ENCODE measurements around the gene PTPRN.
"Not testable (repeated sequence)": the region's sequence is repeated elsewhere in the genome, so short reads cannot be mapped to it uniquely, and the experiment has no call there.

The PTPRN gene

DNA sequence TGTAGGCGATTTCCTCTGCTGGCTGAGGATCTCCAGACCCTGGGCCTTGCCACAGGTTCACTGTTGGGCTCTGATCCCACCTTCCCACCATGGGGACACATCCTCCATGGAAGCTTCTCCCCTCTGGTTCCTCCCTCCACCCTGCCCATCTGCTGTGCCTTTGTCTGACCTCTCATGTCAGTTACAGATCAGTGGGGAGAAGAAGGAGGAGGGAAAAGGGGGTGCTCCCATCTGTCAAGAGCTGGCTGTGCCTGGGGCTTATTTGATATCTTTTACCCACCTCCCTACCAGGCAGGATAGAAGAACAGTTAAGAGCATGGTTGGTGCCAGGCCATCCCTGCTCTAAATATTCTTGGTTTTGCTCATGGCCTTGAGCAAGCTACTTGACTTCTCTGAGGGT, 42.3 kb downstream of the PTPRN start:
- DNase-seq, result no peak

- DNase-seq, result no peak
Measured at GRCh38 chr2:219266232-219266631, 43.0 kb downstream of the PTPRN start.

- no peak for DNase-seq
Measured at GRCh38 chr2:219261024-219261855, 48.0 kb downstream of the PTPRN start.

GRCh38 chr2:219258942-219259341, 50.3 kb downstream of the PTPRN start:
- DNase-seq, result not testable (repeated sequence)

GRCh38 chr2:219254590-219255201, 54.5 kb downstream of the PTPRN start:
- no peak for DNase-seq

DNA sequence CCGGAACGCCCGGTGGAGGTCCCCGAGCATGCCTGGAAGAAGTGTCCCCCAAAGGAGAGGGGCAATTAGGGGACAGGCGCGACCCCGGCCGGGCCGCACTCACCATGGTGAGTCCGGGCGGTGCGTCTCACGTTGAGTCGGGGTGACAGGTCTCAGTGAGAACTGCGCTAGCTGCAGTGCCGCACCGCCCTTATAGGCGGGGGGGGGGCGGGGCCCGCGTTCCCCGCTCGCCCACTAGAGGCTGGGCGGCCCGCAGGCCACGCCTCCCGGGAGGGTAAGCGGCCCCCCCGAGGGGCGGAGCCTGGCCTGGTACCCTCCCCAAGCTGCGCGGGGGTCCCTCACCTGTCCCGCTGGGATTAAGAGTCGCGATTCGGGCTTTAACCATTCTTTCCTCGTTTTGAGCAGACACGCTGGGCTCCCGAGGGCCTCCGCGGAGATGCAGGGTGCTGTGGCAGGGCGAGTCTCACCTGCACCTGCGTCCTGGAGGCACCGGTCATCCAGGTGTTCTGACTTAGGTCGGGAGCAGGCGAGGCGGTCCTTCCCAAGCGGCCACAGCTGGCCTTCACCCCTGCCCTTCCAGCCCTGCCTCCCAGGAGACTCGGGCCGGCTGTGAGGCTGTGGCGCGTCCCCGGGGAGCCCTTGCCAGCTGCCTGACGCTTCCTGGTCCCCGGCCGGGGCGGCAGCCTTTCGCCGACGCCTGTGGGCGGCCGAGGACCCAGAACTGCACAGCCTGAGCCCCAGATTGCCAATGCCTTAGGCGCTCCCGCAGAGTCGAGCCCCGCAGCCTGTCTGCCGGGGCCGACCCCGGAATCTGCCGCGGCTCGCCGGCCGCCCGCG, 55.2 kb downstream of the PTPRN start, which contains the start of gene TUBA4A:
TUBA4A (minus strand) TSS at position 166 of the 837 bp plus-strand sequence; CDS start at position 106, 60 bp downstream.
- peak; percentile 65 for DNase-seq

GRCh38 chr2:219252900-219253752, 56.1 kb downstream of the PTPRN start, which contains the start of gene TUBA4B:
TUBA4B (plus strand) TSS chr2:219253243; CDS start chr2:219253408, 165 bp downstream.
- DNase-seq, result peak; percentile 65

- no peak for DNase-seq
Measured at GRCh38 chr2:219252570-219252899, 56.7 kb downstream of the PTPRN start.

GRCh38 chr2:219252084-219252483, 57.1 kb downstream of the PTPRN start:
- DNase-seq, result no peak

DNA sequence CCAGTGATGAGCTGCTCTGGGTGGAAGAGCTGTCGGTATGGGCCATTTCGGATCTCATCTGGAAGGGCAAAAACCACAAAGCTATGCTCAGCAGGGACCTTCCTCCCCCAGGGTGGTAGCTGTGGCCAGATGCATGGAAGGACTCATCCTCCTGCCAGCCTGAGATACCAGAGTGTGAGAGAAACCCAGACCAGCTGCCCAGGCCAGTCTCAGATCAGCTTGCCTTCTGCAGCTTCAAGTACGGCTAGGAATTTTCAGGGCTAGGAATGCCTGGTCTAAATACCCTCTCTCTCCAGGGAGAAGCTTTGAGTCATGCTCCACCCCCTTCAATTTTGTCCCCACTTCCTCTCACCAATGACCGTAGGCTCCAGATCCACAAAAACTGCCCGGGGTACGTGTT, 57.5 kb downstream of the PTPRN start:
- no peak for DNase-seq

DNA sequence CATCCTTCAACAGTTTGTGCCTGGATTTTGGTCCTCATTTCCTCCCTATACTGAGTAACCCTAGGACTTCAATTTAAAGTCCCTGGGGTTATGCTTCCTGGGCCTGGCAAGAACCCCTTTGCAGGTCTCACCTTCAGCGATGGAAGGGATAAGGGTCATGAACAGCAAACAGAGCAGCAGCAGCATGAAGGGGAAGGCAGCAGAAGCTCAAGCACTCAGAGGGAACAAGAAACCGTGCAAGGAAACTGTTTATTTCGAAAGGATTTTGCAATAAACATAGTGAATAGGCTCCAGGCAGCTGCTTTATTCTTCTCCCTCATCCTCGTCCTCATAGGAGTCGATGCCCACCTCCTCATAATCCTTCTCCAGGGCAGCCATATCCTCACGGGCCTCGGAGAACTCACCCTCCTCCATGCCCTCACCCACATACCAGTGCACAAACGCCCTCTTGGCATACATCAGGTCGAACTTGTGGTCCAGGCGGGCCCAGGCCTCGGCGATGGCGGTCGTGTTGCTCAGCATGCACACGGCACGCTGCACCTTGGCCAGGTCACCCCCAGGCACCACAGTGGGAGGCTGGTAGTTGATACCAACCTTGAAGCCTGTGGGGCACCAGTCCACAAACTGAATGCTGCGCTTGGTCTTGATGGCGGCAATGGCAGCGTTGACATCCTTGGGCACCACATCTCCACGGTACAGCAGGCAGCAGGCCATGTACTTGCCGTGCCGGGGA, 59.0 kb downstream of the PTPRN start:
- no peak for DNase-seq

DNA sequence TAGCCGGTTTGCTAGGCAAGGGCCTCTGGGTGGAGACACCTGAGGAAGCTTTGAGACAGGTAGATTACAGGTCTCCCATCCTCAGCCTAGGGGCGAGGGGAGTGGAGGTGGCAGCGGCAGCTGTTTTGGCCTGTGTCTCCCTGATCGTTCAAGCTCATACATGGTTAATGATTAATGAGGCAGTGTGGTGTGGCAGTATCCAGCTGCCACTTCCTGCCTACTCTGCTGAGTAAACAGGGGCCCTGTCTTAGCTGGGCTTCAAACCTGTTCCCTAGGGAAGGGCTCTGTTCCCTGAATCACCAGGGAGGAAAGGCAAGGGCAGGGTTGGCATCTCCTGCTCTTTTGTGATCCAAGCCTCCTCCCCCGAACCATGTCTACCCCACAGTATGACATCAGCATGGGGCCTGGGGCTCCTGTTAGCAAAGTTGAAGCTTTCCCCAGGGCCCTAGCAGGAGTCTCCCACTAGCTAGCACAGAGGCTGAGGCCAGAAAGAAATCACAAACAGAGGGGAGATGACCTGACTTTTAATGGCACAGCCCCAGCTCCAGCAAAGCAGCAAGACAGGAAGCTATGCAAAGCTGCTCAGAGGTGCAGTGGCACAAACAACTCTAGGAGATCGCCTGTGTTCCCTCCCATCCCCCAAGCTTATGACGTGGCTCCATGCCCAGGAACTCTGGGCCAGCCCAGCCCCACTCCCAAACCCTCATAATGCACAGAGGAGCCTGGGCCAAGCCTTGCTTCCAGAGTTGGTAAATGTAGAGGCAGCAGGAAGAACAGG, 59.8 kb downstream of the PTPRN start:
- DNase-seq, result peak; percentile 77

DNA sequence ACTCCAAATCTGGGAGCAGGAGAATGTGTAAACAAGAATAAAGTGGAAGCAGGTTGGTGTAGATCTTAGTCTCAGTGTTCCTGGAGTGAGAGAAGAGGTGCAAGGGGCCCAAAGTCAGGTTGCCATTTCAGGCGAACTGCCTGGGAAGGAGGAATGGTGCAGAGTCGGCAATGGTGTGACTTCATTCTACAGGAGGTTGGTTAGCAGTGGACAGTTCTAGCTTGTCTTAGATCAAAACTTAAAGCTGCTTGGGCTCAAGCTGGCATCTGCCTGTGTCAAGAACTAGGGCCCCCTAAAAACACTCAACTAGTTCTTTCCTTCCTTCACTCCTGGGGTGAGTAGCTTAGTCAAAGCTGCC, 60.4 kb downstream of the PTPRN start:
- no peak for DNase-seq

DNA sequence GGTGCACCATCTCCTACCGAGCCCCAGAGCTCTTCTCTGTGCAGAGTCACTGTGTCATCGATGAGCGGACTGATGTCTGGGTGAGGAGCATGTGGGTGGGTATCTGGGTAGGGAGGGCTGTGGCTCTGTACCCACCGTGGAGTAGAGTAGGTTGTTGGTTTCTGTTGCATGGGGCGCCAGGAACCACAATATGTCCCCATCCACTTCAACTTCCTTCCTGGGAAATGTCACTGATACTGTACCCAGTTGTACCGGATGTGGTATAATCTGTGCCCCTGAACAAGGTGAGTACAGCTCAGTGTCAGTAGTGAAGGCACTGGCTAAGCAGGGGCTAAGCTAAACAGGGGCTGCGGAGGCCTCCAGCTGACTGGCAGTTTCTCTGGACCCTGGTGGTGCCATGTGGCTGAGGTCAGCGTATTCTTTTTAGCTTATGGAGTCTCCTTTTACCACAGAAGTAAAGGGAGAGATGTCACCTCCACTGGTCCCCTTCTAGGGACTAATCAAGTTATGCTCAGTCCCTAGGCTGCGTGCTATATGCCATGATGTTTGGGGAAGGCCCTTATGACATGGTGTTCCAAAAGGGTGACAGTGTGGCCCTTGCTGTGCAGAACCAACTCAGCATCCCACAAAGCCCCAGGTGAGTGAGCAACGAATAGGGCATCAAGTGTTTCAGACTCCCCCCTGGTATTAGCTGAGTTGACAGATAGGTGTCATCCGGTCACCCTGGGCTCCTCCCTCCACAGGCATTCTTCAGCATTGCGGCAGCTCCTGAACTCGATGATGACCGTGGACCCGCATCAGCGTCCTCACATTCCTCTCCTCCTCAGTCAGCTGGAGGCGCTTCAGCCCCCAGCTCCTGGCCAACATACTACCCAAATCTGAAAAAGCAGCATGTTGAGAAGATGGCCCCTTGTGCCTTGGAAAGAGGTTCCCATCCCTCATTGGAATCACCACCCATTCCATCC, 61.2 kb downstream of the PTPRN start:
- DNase-seq, result no peak

- no peak for DNase-seq
Measured at GRCh38 chr2:219246559-219246958, 62.6 kb downstream of the PTPRN start.

GRCh38 chr2:219245899-219246230, 63.3 kb downstream of the PTPRN start:
- no peak for DNase-seq

GRCh38 chr2:219245148-219245898, 63.9 kb downstream of the PTPRN start, which contains the start of the genes GLB1L and STK16:
GLB1L (minus strand) TSS chr2:219245444; CDS start chr2:219243573, 1,871 bp downstream.
STK16 (plus strand) TSS chr2:219245479; CDS start chr2:219246000, 521 bp downstream.
- peak; percentile 95 for DNase-seq

- no peak for DNase-seq
Measured at GRCh38 chr2:219244789-219245147, 64.4 kb downstream of the PTPRN start.

DNA sequence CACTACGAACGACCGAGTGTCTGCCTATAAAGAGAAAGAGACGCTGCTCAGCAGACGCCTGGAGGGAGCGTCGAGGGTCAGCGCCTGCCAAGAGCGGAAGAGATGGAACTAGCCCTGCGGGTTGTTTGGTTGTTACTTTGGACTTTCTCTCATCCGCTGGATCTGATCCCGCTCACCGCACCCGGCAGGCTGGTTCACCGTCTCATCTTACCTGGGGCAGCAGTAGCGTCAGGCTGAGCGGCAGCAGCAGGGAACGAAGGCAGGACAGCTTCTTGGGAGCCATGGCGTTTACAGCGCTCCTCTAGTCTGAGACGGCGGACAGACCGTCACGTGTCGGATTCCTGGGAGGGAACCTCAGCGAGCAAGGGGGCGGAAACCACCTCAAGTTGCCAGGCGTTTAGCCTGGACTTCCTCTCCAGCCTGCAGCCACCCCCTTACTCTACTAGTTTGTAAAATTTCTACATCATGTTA, 65.9 kb downstream of the PTPRN start:
- DNase-seq, result peak; percentile 51

Data from right hindlimb (tissue), 1 donor.